CD4-positive, CD25-positive, alpha-beta regulatory T cell (primary cell): ENCODE results near the gene ATXN1. TPM values are rescaled to one million over a fixed set of nuclear protein-coding genes. Genes with fewer than 3 reads are reported as not detected.

Experiments used
- ATAC-seq, 2 donors: fragments of 150-1000 bp; cut with Tn5 transposase; one replicate each; pipeline ENCODE4 v1.10.0; 2021; ENCODE audit warnings: low read depth in 2 of 2, moderate number of reproducible peaks in 2 of 2, moderate library complexity in 1 of 2
- DNase-seq, 3 donors: peaks; one replicate each; pipeline versions ENCODE4 v3.0.0 to v3.0.0-alpha.2; 2012 to 2022; ENCODE audit warnings: mixed read lengths in 1 of 3
- H3K27ac ChIP-seq: one replicate; pipeline ENCODE4 v1.7.0; 2013; ENCODE audit warnings: mild to moderate bottlenecking, low read length; ENCODE audit not compliant: insufficient read depth, poor library complexity, severe bottlenecking
- H3K27me3 ChIP-seq: one replicate; pipeline ENCODE4 v1.7.0; 2013; ENCODE audit warnings: low read length; ENCODE audit not compliant: control insufficient read depth, insufficient read depth
- H3K36me3 ChIP-seq: one replicate; pipeline ENCODE4 v1.7.0; 2013; ENCODE audit warnings: mild to moderate bottlenecking, low read length, moderate library complexity; ENCODE audit not compliant: control insufficient read depth, insufficient read depth
- H3K4me1 ChIP-seq: 2 replicates; pipeline ENCODE4 v1.7.0; 2013; ENCODE audit warnings: mild to moderate bottlenecking, low read length; ENCODE audit not compliant: insufficient read depth, control insufficient read depth, poor library complexity, severe bottlenecking
- H3K4me3 ChIP-seq: one replicate; pipeline ENCODE4 v1.7.0; 2013; ENCODE audit warnings: low read depth, mild to moderate bottlenecking, low read length, moderate library complexity
- H3K9me3 ChIP-seq, 2 experiments: 1 replicate in 1 of 2; 2 replicates in 1 of 2; pipeline ENCODE4 v1.7.0; 2013; ENCODE audit warnings: low read length in 2 of 2, mild to moderate bottlenecking in 1 of 2, moderate library complexity in 1 of 2; ENCODE audit not compliant: control insufficient read depth in 2 of 2
- H3K27ac Mint-ChIP-seq, 3 donors: one replicate each; pipeline ENCODE4 v1.8.0; 2020 to 2022; ENCODE audit warnings: mild to moderate bottlenecking in 3 of 3, mixed read lengths in 3 of 3, moderate library complexity in 2 of 3
- H3K27me3 Mint-ChIP-seq: one replicate; pipeline ENCODE4 v1.8.0; 2022; ENCODE audit warnings: mild to moderate bottlenecking, mixed read lengths
- H3K36me3 Mint-ChIP-seq: one replicate; pipeline ENCODE4 v1.8.0; 2020; ENCODE audit warnings: mixed read lengths
- H3K4me1 Mint-ChIP-seq, 4 donors: one replicate each; pipeline ENCODE4 v1.8.0; 2020 to 2022; ENCODE audit warnings: mixed read lengths in 4 of 4, mild to moderate bottlenecking in 1 of 4
- H3K4me3 Mint-ChIP-seq, 4 donors: one replicate each; pipeline ENCODE4 v1.8.0; 2020 to 2022; ENCODE audit warnings: mild to moderate bottlenecking in 4 of 4, mixed read lengths in 4 of 4, moderate library complexity in 3 of 4
- H3K9me3 Mint-ChIP-seq, 7 donors: one replicate each; pipeline ENCODE4 v1.8.0; 2020 to 2022; ENCODE audit warnings: mixed read lengths in 7 of 7, mild to moderate bottlenecking in 3 of 7, moderate library complexity in 2 of 7
- polyA plus RNA-seq, 4 donors: library from polyadenylated mRNA; unstranded; fragments of 300-500 nt; fragmentation: Illumina TruSeq; gene quantifications; one replicate each; pipeline ENCODE4 v1.2.3, GENCODE V29; 2021
- total RNA-seq: library from RNA; stranded (reverse); gene quantifications from one replicate; pipeline ENCODE4 v1.2.3, GENCODE V29; 2022

Gene ATXN1
- total and polyA plus RNA-seq, 5 donors from 2014 or later: 15.8 to 191 (median 19.2) TPM

- H3K4me3 Mint-ChIP-seq: no peak overlapping the region
- Histone ChIP-seq H3K4me3 (no peak overlapping the region), H3K36me3 (peaks cover 8% of the 10 kb centered on the region), H3K27ac (no peak overlapping the region), H3K9me3 (no peaks in the 10 kb centered on the region), H3K4me1 (peaks cover 15% of the 10 kb centered on the region), H3K27me3 (no peaks in the 10 kb centered on the region)
- ATAC-seq: no peak
- no peak for DNase-seq
- no peaks in the 10 kb centered on the region for H3K27me3 Mint-ChIP-seq
- H3K27ac Mint-ChIP-seq: no peak overlapping the region
- peaks cover 0 to 2% (median 0%) of the 10 kb centered on the region in 7 donors for H3K9me3 Mint-ChIP-seq
- H3K4me1 Mint-ChIP-seq: peaks cover 17 to 67% (median 62%) of the 10 kb centered on the region in 4 donors
- H3K36me3 Mint-ChIP-seq: peaks cover 15% of the 10 kb centered on the region
Observed at GRCh38 chr6:16720861-16721260, 40.4 kb downstream of the ATXN1 start.

- Mint-ChIP-seq H3K4me3 (no peak overlapping the region), H3K27me3 (no peaks in the 10 kb centered on the region)
Observed at GRCh38 chr6:16719488-16719887, 41.8 kb downstream of the ATXN1 start.

GRCh38 chr6:16718356-16718755, 42.9 kb downstream of the ATXN1 start:
- ATAC-seq (no peak), DNase-seq (no peak)
- Histone ChIP-seq H3K4me3 (no peak overlapping the region), H3K27me3 (no peaks in the 10 kb centered on the region), H3K36me3 (peaks cover 8% of the 10 kb centered on the region), H3K27ac (no peak overlapping the region), H3K9me3 (no peaks in the 10 kb centered on the region), H3K4me1 (peaks cover 5% of the 10 kb centered on the region)
- Mint-ChIP-seq H3K36me3 (peaks cover 8% of the 10 kb centered on the region), H3K4me3 (no peak overlapping the region), H3K9me3 (peaks cover 0 to 2% (median 0%) of the 10 kb centered on the region in 7 donors), H3K27me3 (no peaks in the 10 kb centered on the region), H3K27ac (peak overlapping the region in 1 of 3 donors; percentile 39), H3K4me1 (peaks cover 17 to 55% (median 46%) of the 10 kb centered on the region in 4 donors)

More at GRCh38 chr6:16719488-16719887, 41.8 kb downstream of the ATXN1 start:
- Mint-ChIP-seq H3K27ac (peak overlapping the region in 1 of 3 donors; percentile 5), H3K9me3 (peaks cover 0 to 2% (median 0%) of the 10 kb centered on the region in 7 donors), H3K36me3 (peaks cover 8% of the 10 kb centered on the region), H3K4me1 (peaks cover 17 to 59% (median 51%) of the 10 kb centered on the region in 4 donors)
- peaks cover 8% of the 10 kb centered on the region for H3K36me3 ChIP-seq
- H3K4me1 ChIP-seq: peaks cover 12% of the 10 kb centered on the region
- no peaks in the 10 kb centered on the region for H3K9me3 ChIP-seq
- ATAC-seq (no peak), DNase-seq (no peak)
- H3K27ac ChIP-seq: no peak overlapping the region
- no peaks in the 10 kb centered on the region for H3K27me3 ChIP-seq
- no peak overlapping the region for H3K4me3 ChIP-seq

GRCh38 chr6:16717275-16717942, 43.9 kb downstream of the ATXN1 start:
- Histone ChIP-seq H3K4me3 (no peak overlapping the region), H3K36me3 (peaks cover 8% of the 10 kb centered on the region), H3K9me3 (no peaks in the 10 kb centered on the region), H3K27me3 (no peaks in the 10 kb centered on the region), H3K27ac (no peak overlapping the region), H3K4me1 (peaks cover 14% of the 10 kb centered on the region)
- peak overlapping the region; percentile 39 to 58 (median 52) for H3K27ac Mint-ChIP-seq
- no peak overlapping the region for H3K4me3 Mint-ChIP-seq
- peaks cover 8% of the 10 kb centered on the region for H3K36me3 Mint-ChIP-seq
- ATAC-seq (no peak), DNase-seq (no peak)
- no peaks in the 10 kb centered on the region for H3K27me3 Mint-ChIP-seq
- peaks cover 0 to 2% (median 0%) of the 10 kb centered on the region in 7 donors for H3K9me3 Mint-ChIP-seq
- peaks cover 20 to 56% (median 51%) of the 10 kb centered on the region in 4 donors for H3K4me1 Mint-ChIP-seq

DNA sequence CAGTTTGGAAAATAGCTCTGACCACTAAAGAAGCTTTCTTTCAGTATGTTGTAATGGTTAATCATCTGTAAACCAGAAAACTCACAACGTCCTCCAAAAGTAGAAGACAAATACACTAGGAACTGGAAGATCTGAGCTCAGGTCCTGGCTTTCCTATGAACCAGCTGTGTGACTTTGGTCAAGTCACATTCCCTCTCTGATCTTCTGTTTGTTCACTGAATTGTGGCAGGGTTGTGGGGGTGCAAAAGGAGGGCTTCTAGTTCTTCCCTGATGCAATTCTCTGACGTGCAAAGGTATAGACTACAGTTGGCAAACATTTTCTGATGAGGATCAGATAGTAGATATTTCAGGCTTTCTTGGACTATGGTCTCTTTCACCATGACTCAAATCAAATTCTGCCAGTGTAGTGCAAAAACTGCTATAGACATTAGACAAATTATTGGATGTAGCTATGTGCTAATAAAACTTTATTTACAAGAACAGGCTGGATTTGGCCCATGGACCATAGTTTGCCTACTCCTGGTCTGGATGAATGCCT, 44.9 kb downstream of the ATXN1 start:
- H3K27ac ChIP-seq: no peak overlapping the region
- no peak overlapping the region for H3K4me3 ChIP-seq
- peaks cover 24% of the 10 kb centered on the region for H3K4me1 ChIP-seq
- no peaks in the 10 kb centered on the region for H3K9me3 ChIP-seq
- H3K36me3 ChIP-seq: peaks cover 8% of the 10 kb centered on the region
- H3K4me3 Mint-ChIP-seq: no peak overlapping the region
- peaks cover 0 to 2% (median 0%) of the 10 kb centered on the region in 7 donors for H3K9me3 Mint-ChIP-seq
- ATAC-seq: no peak
- H3K36me3 Mint-ChIP-seq: peaks cover 8% of the 10 kb centered on the region
- DNase-seq: no peak
- H3K27ac Mint-ChIP-seq: peak overlapping the region in 2 of 3 donors; percentile 68 to 72
- no peaks in the 10 kb centered on the region for H3K27me3 ChIP-seq
- no peaks in the 10 kb centered on the region for H3K27me3 Mint-ChIP-seq
- peaks cover 17 to 60% (median 55%) of the 10 kb centered on the region in 4 donors for H3K4me1 Mint-ChIP-seq

GRCh38 chr6:16713597-16713996, 47.7 kb downstream of the ATXN1 start:
- Mint-ChIP-seq H3K27ac (peak overlapping the region in 2 of 3 donors; percentile 48 to 91), H3K9me3 (peaks cover 0 to 2% (median 0%) of the 10 kb centered on the region in 7 donors), H3K4me3 (peak overlapping the region in 1 of 4 donors; percentile 10), H3K36me3 (peaks cover 4% of the 10 kb centered on the region), H3K4me1 (peaks cover 18 to 48% (median 45%) of the 10 kb centered on the region in 4 donors), H3K27me3 (no peaks in the 10 kb centered on the region)
- Histone ChIP-seq H3K4me3 (no peak overlapping the region), H3K27ac (no peak overlapping the region), H3K9me3 (no peaks in the 10 kb centered on the region), H3K36me3 (peaks cover 6% of the 10 kb centered on the region), H3K4me1 (peaks cover 24% of the 10 kb centered on the region), H3K27me3 (no peaks in the 10 kb centered on the region)
- no peak for DNase-seq
- ATAC-seq: no peak

DNA sequence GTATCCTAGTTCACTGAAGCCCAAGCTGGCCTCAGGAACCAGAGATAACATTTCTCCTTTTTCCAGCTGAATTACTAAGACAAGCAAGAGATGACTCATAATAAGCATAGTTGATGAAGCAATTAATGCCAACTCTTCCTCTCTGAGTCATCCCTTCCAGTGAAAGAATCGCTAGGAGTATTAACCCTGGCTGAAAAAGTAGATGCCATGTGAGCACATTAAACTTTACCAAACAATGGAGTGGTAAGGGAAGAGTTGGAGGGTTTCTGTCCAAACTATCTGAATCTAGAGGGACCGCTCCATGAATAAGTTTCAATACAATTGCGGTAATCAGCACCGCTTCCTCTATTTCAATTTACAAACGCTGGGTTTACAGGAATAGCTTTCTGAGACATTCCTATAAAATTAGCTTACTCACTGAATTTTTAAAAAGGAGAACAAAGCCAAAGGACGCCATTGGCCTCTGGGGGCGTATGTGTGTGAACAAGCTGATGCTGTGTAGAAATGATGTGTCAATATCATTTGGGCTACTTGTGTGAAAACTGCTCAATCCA, 48.3 kb downstream of the ATXN1 start:
- ATAC-seq: peak; percentile 20 to 21
- H3K27ac Mint-ChIP-seq: peak overlapping the region; percentile 72 to 91 (median 91)
- H3K27me3 Mint-ChIP-seq: no peaks in the 10 kb centered on the region
- no peaks in the 10 kb centered on the region for H3K9me3 ChIP-seq
- peaks cover 12 to 47% (median 43%) of the 10 kb centered on the region in 4 donors for H3K4me1 Mint-ChIP-seq
- H3K4me3 Mint-ChIP-seq: peak overlapping the region; percentile 27 to 82 (median 56)
- peaks cover 0 to 2% (median 0%) of the 10 kb centered on the region in 7 donors for H3K9me3 Mint-ChIP-seq
- H3K27ac ChIP-seq: peak overlapping the region; percentile 77
- H3K36me3 ChIP-seq: peaks cover 6% of the 10 kb centered on the region
- H3K4me3 ChIP-seq: peak overlapping the region; percentile 82
- DNase-seq: peak in 1 of 3 donors; percentile 40
- H3K4me1 ChIP-seq: peaks cover 24% of the 10 kb centered on the region
- H3K27me3 ChIP-seq: no peaks in the 10 kb centered on the region
- H3K36me3 Mint-ChIP-seq: peaks cover 4% of the 10 kb centered on the region
